Measurements from ENCODE around the gene PRAC2.

The PRAC2 gene

DNA sequence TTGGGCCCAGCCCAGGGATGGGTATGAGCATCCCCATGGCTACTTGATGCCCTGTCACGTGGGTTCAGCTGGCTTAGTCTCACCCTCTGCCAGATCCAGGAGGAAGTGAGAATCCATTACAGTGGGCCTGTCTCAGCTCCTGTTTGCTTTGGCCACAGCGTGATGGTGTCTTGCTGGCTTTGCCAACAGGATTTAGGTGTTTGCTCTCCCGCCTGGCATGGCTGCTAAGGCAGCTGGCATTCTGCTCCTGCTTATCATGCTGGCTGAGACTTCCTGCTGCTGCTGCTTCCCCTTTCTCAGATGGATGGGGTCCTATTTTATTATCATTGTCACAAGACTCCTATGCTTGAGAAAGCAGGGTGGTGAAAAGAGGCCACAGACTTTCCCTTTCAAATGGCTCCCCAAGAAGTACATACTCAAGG lies 33.9 kb downstream of the PRAC2 start:
- no peak for DNase-seq

DNA sequence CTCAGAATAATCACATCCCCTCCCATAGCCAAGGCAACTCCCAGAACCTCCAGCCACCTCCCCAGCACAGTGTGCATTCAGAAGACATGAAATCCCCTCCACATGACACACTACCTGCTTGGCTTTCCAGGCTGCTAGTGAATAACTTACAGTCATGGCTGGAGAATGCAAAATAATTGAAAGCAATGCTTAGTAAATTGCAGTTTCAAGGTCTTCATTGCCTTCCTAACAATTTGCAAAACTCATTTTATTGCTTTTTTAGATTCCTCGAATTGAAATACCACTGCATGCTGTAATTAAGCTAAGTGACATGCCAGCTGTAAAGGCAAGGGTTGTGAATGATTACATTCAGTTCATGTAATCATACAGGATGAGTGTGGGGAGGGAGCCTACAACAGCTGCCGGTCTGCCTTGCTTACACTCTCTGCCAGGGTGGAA lies 34.6 kb downstream of the PRAC2 start:
- no peak for DNase-seq

DNA sequence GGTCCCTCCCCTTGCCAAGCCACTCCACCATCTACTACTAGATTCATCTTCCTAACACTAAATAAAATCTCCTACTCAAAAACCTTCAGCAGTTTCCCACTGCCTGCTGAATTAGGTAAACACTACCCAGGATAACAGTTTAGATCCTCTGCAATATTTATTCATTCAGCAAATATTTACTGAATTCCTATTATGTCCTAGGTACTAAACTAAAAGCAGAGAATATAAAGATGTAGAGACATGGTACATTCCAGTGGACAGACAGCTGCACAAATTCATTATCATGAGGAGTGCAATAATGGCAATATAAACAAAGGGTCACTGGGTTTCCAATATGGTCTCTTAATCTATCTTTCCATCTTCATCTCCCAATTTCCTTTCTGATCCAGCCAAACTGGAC lies 36.3 kb downstream of the PRAC2 start:
- no peak for DNase-seq

DNA sequence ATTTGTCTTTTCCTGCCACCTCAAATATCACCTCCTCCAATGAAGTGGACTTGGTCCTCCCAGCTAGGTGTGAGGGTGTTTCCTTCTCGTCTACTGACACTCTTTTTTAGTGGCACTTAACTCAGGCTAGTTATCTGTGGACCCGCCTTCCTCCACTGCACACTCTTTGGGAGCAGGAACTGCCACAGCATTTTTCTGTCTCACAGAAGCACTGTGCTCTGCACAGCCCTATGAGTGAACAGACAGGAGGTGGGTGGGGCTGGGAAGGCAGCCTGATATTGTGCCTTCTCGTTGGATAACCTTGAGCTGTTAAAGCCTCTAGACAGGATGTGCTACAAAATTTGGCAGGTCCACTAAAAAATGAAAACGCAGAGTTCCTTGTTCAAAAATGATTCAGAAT lies 37.4 kb downstream of the PRAC2 start:
- DNase-seq, result no peak

DNA sequence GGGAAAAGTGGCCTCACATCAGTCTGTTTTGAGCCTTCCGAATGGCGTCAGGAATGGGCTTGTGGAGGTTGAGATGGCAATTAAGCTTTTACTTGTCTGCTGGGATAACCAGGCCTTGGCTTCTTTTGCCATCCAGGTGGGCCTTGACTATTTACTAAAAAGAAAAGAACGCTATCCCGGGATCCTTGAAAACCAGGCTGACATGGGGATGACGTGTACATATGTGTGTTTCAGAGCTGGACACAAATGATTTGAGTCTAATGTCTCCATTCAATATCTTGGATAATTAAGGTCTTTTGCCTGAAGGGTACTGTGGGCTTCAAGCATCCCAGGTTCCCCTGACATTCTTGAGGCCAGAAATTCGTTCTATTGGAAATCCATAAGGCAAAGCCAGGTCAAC lies 38.1 kb downstream of the PRAC2 start:
- DNase-seq, result no peak

DNA sequence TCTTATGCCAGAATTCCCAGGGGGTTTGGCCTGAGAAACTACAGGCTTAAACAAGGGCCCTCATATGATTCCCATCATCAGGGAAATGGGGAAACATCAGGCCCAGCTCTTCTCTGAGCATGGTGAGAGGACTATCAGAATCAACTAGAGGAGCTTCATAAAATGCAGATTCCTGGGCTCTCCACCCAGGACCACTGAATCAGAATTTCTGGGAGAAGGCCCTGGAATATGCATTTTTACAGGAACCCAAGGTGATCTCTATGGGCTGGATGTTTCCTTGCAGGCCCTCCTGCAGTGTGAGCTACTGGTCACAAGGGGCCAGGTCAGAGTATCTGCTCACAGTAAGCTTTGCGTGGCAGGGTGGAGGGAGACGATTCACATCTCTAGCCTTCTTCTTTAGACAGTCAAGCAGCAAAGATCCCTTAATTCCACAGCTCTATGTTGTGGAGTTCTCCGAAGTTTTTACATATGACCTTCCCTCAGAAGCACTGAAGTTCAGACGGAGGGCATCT lies 44.3 kb downstream of the PRAC2 start:
- DNase-seq, result no peak

DNA sequence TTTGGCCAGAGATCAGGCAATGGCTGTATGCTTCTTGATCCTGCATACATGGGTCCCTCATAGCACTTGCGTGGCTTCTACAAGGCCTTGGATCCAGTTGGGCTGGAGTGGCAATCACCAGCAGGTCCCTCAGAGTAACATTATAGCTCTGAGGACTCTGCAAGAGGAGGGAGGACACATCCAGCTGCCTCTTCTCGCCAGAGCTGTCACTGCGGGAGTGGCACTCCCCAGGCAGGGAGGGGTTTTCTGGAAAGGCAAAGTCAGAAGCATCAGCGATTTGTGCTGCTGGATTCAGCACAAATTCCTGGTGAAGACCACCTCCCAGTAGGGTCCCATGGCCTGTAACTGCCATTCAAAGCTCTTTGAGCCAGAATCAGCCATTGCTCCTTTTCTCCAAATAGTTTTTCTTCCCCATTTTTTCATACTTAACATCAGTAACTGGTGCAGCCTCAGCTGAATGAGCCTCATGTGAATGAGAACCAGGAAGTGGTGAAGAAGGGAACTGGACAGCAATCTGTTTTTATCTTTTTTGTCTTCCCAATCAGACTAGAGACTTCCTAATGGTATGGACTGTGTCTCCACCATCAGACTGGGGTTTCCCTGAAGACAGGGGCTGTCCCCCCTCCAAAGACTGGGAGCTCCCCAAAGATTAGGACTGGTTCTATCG lies 46.2 kb downstream of the PRAC2 start:
- DNase-seq, result no peak

DNA sequence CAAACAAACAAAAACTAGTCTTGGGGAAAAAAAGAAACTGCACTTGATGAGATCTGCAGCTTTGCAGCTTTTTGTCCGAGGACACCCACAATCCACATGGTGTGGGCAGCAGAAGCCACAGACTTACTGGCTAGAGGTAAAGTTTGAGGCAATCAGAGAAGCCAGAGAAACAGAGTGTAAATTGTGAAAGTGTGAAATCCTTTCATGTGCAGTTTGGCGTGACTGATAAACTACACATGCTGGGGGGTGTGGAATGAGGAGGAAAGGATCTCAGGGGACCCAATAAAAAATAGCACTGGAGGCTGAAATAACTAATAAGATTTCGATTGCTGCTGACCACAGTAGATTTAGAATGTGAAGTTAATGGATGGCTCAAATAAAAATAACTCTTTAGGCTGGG lies 48.0 kb downstream of the PRAC2 start:
- no peak for DNase-seq

DNA sequence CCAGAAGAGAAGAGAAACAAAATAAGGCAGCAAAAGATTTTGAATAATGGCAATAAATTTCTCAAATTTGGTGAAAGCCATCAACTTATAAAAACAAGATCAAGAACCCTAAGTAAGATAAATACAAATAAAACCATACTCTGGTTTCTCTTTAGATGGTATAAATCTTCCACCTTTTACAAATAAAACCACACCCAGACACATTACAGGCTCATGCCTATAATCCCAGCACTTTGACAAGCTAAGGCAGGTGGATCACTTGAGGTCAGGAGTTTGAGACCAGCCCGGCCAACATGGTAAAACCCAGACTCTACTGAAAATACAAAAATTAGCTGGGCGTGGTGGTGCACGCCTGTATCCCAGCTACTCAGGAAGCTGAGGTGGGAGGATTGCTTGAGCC lies 50.3 kb downstream of the PRAC2 start:
- no peak for DNase-seq

Data from activated gamma-delta T cell treated with Interleukin-2 at 50 U/mL for 16 hours (primary cell).